ENCODE measurements around the gene VPS16. TPM values are rescaled to one million over a fixed set of nuclear protein-coding genes. Genes with fewer than 3 reads are reported as not detected.

Gene VPS16
- total RNA-seq, 2 donors from 2014 or later, result 35.7 to 40.5 TPM

DNA sequence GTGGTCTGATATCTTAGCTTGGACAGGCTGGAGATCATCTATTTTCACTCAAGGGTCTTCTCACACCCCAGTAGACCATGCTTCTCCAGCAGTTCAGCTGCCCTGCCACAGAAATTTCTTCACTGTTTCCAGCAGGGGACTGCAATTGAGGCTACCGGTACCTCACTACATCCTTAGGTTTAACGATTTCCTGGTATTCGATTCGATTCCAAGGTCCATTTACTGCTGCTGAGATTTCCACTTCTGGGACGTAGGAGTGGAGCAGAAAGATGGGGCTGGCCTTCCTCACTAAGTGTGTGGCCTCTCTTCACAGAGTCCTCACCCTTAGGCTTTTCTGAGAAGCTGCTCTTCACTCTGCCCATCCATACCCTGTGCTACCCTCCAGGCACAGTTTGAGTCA is 6.2 kb downstream of the VPS16 start:
- Histone ChIP-seq H3K9me3 (no peaks in the 10 kb centered on the region), H3K4me1 (peaks cover 2% of the 10 kb centered on the region), H3K9ac (ENCODE audit: low read depth in 2 of 2, low read length in 2 of 2) (no peak overlapping the region), H3K4me3 (no peak overlapping the region), H3K36me3 (no peaks in the 10 kb centered on the region), H3K27ac (no peak overlapping the region), H3K27me3 (no peaks in the 10 kb centered on the region)
- intact Hi-C loops (cut with DNase I), result loop anchor here (10.0 kb wide), 1 partner anchor 322 kb away; no protein-coding TSS in a partner anchor
- TF ChIP-seq, protein P1, sequence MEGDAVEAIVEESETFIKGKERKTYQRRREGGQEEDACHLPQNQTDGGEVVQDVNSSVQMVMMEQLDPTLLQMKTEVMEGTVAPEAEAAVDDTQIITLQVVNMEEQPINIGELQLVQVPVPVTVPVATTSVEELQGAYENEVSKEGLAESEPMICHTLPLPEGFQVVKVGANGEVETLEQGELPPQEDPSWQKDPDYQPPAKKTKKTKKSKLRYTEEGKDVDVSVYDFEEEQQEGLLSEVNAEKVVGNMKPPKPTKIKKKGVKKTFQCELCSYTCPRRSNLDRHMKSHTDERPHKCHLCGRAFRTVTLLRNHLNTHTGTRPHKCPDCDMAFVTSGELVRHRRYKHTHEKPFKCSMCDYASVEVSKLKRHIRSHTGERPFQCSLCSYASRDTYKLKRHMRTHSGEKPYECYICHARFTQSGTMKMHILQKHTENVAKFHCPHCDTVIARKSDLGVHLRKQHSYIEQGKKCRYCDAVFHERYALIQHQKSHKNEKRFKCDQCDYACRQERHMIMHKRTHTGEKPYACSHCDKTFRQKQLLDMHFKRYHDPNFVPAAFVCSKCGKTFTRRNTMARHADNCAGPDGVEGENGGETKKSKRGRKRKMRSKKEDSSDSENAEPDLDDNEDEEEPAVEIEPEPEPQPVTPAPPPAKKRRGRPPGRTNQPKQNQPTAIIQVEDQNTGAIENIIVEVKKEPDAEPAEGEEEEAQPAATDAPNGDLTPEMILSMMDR (IDR thresholded peaks at IDR 0.05), result no peak
- DNase-seq, result no peak

DNA sequence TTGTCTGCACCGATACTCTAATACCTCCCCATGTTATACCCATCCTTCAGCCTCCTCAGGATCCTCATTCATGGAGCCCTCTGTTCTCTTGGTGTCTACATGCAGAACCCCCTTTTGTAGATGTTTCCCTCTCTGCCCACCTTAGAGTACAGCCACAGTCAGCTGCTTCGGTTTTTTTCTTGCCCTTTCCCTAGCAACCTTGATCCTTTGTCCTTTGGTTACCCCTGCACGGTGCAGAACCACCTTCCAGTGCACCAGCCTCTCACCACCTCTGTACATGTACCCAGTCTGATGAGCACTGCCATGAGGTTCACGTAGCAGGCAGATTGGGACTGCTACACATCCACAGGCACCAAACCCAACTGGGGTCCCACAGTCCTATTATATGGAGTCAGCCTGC is 7.3 kb downstream of the VPS16 start:
- Histone ChIP-seq H3K36me3 (no peaks in the 10 kb centered on the region), H3K4me3 (no peak overlapping the region), H3K4me1 (no peaks in the 10 kb centered on the region), H3K9ac (ENCODE audit: low read depth in 2 of 2, low read length in 2 of 2) (no peak overlapping the region), H3K9me3 (no peaks in the 10 kb centered on the region), H3K27me3 (no peaks in the 10 kb centered on the region), H3K27ac (no peak overlapping the region)
- DNase-seq, result no peak
- TF ChIP-seq, protein P1 (IDR thresholded peaks at IDR 0.05), result no peak
- intact Hi-C loops (cut with DNase I), result loop anchor here (10.0 kb wide), 1 partner anchor 323 kb away; no protein-coding TSS in a partner anchor

DNA sequence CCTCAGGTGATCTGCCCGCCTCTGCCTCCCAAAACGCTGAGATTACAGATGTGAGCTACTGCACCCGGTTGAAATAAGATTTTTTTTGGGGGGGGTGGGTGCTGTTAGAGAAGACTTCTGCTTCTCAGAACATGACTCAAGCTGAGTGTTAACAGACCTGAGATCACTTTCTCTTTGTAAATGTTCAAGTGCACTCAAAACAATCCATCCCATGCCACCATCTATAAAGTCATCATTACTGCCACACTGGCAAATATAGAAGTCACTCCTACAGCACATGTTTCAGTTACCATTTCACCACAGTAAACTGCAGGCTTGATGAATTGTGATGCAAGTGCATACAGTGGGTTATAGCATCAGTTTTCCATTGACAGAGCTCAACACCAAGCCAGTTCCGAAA is 9.0 kb downstream of the VPS16 start:
- H3K36me3 ChIP-seq, result no peaks in the 10 kb centered on the region
- no peaks in the 10 kb centered on the region for H3K27me3 ChIP-seq
- no peak overlapping the region for H3K27ac ChIP-seq
- TF ChIP-seq, protein P1 (IDR thresholded peaks at IDR 0.05), result no peak
- no peaks in the 10 kb centered on the region for H3K9me3 ChIP-seq
- H3K9ac ChIP-seq (ENCODE audit: low read depth in 2 of 2, low read length in 2 of 2), result no peak overlapping the region
- intact Hi-C loops (cut with DNase I), result loop anchor here (10.0 kb wide), 1 partner anchor 325 kb away; no protein-coding TSS in a partner anchor
- DNase-seq, result no peak
- no peak overlapping the region for H3K4me3 ChIP-seq
- no peaks in the 10 kb centered on the region for H3K4me1 ChIP-seq

GRCh38 chr20:2851086-2851485 is 10.5 kb downstream of the VPS16 start:
- Histone ChIP-seq H3K9me3 (no peaks in the 10 kb centered on the region), H3K4me1 (no peaks in the 10 kb centered on the region), H3K36me3 (no peaks in the 10 kb centered on the region), H3K27me3 (no peaks in the 10 kb centered on the region), H3K27ac (no peak overlapping the region), H3K4me3 (no peak overlapping the region), H3K9ac (ENCODE audit: low read depth in 2 of 2, low read length in 2 of 2) (no peak overlapping the region)
- no peak for DNase-seq
- intact Hi-C loops (cut with DNase I), result loop anchor here (5.0 kb wide), 1 partner anchor 94 kb away; no protein-coding TSS in a partner anchor
- TF ChIP-seq, protein P1 (IDR thresholded peaks at IDR 0.05), result no peak

GRCh38 chr20:2858591-2858990 is 18.0 kb downstream of the VPS16 start:
- no peak for DNase-seq
- Histone ChIP-seq H3K27me3 (no peaks in the 10 kb centered on the region), H3K9me3 (no peaks in the 10 kb centered on the region), H3K4me1 (no peaks in the 10 kb centered on the region), H3K27ac (no peak overlapping the region), H3K36me3 (peaks cover 8% of the 10 kb centered on the region), H3K9ac (ENCODE audit: low read depth in 2 of 2, low read length in 2 of 2) (no peak overlapping the region), H3K4me3 (no peak overlapping the region)
- intact Hi-C loops (cut with DNase I), result no loop called here
- TF ChIP-seq, protein P1 (IDR thresholded peaks at IDR 0.05), result no peak

All from colonic mucosa (tissue), 4 donors.